Left lobe of liver (tissue), 2 donors: ENCODE measurements around the gene SOX6. TPM values are rescaled to one million over a fixed set of nuclear protein-coding genes. Genes with fewer than 3 reads are reported as not detected.

Source experiments
- ATAC-seq: fragments of 200-7000 bp; cut with Tn5 transposase; one replicate; pipeline ENCODE4 v1.9.1; 2020; ENCODE audit warnings: mild to moderate bottlenecking, moderate library complexity
- DNase-seq: peaks from one replicate; pipeline ENCODE4 v3.0.0-alpha.2; 2020; ENCODE audit warnings: low spot score
- total RNA-seq: library from RNA; stranded (reverse); gene quantifications from one replicate; pipeline ENCODE4 v1.2.1, GENCODE V29; 2021
- donor health status: DM: no; HTN: no; CAD: no; lungs with moderate emphysema.
- donor health status: DM: no; HTN: yes; CAD: no.

SOX6 gene
- total RNA-seq, 1 donor from 2014 or later = 14.1 TPM

DNA sequence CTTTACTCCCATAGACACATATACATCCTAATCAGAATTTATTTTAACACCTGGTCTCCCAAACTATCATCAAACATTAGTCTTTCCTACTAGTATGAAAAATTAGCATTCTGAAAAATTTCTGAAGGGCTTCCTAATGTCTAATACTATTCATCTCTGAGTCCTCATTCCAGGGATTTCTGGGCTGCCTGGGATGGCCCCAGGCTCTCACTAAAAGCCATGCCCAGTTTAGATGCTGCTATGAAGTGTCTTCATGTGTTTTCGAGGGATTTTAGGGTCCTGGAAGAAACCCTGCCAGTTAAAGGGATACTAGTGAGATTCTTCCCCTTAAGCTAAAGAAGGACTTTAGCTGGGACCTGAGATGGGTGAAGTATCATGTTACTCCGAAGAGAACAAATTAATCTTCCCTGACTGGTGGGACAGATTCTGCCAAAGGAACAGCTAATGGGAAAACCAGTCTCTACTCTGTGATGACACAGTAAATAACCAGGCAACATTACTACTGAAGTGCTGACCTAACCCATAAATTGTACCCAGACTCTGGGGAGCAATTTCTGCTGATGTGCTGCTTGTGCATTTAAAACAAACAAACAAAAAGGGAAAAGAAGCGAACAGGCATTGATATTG lies 342.6 kb downstream of the SOX6 start:
- ATAC-seq (no peak), DNase-seq (no peak)

DNA sequence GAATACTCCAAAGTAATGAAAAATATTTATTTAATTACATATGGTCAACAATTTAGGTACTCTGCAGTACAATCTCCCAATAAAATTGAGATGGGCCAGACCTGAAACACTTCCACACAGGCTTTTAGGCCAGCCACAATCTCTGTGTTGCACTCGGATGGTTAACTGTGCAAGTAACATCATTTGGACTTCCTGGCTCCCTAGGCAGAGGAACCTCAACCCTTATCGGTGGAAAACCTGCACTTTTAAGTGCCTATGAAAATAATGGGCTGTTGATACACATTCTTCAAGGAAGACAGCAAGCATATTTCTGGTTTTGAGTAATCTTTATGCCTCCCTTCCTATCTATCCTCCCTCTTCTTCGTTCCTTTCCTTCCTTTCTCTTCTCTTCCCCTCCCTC lies 343.1 kb downstream of the SOX6 start:
- no peak for ATAC-seq

DNA sequence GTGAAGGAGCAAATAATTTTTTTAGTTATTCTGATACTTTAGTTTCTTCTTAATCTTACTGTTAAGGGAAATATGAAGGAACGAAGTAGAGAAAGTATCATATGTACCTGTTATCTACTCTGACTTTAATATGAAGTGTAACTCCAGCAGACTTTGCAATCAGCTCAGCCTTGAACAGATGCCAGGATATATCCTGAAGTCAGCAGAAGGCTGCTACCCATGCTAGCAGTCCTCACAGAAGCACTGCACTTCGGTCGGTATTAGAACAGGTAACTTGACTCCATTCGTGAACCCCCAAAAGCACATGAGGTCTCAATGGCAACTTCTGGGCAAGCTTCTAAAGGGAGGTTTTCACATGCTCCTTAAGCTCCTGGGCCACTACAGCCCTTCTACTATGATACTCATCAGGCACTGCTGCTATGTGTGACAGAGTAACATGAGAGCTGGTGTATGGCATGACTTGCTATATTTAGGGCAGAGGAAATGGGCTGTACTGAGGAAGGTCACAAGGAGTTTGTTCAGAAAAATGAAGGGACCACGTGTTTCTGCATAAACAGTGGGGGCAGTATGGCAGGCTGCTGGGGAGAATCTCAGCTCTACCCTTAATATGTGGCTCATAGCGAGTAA lies 344.1 kb downstream of the SOX6 start:
- no peak for DNase-seq
- peak; percentile 79 for ATAC-seq

More for the DNA sequence above, 343.1 kb downstream of the SOX6 start:
- no peak for DNase-seq

DNA sequence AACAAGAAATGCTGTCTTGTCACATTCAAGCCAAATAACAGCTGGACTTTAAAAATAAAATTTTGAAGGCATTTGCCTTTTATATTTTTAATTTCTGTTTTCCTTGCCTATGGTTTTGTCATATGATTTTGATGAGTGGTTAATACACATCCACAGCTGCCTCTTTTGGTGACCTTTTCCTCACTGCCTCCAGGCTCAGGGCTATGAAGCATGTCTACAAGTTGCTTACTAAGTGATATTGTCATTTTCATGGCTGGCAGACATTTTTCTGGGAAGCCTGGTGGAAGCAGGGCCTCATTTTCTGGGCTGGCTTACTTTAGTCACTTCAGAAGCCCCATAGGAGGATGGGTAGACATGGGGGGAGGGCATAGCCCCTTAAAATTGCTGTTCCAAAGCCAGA lies 344.9 kb downstream of the SOX6 start:
- ATAC-seq (no peak), DNase-seq (no peak)

DNA sequence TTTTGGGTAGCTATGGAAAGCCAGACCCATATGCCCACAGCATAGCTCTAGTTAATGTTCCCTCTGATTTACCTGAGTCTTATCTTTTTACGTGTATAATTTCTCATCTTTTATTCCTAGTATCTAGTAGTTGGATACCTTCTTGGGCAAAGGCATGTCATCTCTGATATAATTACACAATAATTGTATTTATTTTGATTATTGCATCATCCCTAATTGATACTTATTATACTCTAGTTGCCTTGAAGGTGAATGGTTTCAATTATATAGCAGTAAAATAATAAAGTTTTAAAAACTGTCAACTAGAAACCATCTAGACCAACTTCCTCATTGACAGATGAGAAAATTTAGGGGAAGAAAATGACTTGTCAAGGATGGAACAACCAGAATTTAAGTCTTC lies 347.3 kb downstream of the SOX6 start:
- DNase-seq (no peak), ATAC-seq (no peak)

DNA sequence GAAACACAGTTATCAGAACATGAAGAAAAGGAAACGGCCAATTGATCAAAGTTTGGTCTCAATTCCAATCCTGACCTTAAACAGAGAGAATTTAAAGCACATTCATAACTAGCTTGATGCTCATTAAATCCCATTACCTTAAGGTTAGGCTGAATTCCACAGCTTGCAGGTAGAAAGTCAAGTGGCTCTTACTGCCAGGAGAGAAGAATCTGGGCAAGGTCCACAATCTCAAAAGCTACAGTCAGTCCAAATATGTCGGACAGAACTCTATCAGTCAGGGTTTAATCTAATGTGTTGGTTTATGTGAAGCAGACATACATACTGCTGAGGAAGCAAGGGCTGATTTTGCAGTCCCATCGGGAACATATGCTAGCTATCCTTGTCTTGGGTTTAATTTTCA lies 348.8 kb downstream of the SOX6 start:
- ATAC-seq = no peak
- DNase-seq = no peak

DNA sequence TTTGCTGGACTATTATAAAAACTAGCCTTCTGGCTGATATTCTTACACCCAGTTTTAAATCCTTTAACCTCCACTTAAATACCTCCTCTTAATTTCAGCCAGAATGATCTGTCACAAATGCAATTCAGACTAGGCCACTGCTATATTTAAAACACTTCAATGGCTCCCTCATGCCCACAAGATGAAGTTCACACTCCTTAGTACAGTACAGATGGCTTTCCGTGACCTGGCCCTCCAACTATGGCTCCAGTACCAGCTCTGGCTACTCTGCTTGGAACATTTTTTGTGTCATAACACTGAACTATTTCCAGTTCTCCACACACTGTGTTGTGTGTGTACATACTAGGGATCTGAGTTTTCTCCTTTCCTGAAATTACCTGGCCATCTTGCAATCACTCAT lies 353.4 kb downstream of the SOX6 start:
- DNase-seq (no peak), ATAC-seq (no peak)

DNA sequence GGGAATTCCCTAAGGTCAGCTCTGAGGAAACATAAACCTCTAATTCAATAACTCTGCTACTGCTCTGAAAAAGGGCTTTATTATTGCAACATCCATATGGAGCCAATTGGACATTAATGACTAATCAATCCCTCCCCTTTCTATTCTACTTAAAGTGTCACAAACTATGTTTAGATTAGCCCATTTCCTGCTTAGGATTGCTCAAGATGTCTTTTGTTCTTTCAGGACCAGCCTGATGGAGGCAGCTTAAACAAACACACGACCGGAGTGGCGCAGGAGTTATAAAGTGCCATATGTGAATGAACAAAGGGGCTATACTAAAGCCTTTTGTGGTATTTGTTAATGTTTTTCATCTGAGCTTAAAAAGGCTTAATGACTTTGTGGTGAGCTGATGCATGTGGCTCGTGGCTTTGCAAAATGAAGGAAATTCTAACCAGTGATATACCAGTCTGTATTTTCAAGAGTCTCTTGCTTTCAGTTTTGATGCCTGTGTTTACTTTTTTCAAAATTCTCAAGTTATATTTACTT lies 354.4 kb downstream of the SOX6 start:
- ATAC-seq = peak; percentile 51
- DNase-seq = no peak

DNA sequence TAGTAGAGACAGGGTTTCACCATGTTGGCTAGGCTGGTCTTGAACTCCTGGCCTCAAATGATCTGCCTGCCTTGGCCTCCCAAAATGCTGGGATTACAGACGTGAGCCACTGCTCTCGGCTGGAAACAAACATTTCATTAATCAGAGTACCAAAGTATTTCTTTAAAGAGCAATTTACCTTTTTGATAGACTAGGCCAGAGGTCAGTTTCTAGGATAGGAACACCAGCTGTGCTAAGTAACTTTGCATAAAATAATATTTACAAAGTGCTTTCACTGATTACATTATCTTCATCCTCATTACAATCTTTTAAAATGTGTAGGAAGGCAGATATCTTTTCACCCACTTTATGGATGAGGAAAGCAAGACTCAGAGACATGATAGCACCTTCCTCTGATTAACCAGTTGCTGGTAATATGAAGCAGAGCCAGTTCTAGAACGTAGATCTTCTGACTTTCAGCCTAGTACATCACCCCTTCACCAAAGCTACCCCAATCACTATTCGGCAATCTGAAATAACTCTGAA lies 355.2 kb downstream of the SOX6 start:
- DNase-seq = no peak
- ATAC-seq = peak; percentile 58

DNA sequence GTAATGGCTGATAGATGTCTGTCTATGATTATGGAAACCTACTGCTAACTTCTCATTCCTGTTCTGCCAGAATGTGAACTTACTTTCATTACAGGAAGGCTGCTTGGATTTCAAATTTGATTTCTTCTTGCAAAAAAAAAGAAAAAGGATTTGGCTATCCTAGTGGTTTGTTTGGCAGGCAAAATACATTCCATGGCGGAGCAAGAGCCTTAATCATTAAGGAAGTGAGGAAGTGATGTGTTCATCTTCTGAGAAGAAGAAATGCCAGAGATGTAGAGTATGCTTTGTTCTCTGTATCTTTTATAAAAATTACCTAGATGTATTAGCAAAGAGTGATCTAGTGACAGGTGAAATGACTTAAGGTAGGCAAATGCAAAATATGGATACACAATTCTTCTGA lies 356.3 kb downstream of the SOX6 start:
- ATAC-seq (no peak), DNase-seq (no peak)

DNA sequence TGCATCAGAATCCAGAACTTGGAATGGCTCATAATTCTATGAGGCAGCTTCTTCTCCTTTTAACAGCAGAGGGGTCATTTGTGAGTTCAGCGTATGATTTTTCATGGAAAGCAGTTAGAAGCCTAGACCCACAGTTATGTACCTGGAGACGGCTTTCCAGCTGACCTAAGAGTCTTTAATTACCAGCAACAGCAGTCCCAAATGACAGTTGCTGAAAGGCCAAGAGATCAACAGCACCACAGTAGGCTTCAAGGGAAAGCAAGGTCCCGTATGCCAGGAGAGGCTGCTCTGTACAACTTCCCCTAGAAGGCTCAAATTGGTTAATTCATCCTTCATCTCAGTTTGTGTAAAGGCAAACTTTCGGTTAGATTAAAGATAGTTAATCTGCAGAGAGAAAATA lies 363.0 kb downstream of the SOX6 start:
- no peak for ATAC-seq

DNA sequence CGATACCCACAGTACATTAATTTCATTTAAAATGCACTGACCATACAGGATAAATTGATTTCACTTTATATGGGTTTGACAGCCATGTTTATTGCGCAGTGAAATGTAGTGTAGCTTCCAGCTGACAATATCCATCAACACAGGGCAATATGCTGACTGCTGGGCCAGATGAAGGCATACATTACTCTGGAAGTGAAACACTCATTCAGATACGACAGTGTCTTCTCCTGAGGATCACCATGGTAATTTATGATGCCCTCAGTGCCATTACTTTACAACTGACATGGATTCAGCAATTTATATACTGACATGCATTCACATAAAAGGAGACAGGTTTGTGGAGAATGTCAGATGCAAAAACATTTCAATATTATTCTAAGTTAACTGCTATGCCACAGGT lies 365.1 kb downstream of the SOX6 start:
- DNase-seq = no peak
- ATAC-seq = no peak

More for the DNA sequence above, 363.0 kb downstream of the SOX6 start:
- DNase-seq = no peak

DNA sequence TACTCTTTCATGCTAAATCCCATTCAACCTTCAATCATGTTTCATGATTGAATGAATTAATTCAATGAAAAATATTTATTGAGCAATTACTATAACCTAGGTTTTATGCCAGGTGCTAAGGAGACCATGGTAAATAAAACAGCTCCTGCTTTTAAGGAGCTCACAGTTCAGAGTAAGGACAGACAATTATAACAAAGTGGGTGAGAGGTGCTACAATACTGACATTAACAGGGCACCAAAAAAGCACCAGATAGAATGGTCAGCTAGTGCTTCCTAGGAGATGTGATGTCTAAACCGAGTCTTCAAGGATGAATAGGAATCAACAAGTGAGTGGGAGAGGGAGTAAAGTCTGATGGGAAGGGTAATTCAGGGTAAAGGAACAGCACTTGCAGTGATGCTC lies 366.7 kb downstream of the SOX6 start:
- DNase-seq = no peak
- no peak for ATAC-seq

DNA sequence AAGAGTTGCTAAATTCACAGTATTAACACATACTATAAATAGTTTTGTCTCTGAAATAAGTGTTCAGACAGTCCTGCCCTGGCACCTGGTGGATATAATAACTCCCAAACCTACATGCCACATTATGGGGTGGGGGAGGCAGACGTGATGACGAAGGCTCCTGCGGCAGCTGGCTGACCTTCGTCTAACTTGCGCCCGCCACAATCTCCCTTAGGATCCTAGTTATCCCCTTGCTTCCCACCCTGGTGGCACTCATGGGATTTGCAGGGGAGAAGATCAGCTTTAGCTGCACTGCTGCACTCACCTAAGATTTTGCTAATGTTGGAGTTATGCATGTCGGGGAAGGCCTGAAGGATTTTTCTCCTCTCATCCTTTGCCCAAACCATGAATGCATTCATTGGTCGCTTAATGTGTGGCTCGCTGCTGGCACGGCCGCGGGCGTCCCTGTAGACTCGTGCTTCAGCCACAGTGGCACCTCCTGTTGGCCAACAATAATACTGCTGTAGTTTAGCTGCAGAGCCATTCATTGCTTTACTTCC lies 367.6 kb downstream of the SOX6 start:
- no peak for DNase-seq
- peak; percentile 86 for ATAC-seq

DNA sequence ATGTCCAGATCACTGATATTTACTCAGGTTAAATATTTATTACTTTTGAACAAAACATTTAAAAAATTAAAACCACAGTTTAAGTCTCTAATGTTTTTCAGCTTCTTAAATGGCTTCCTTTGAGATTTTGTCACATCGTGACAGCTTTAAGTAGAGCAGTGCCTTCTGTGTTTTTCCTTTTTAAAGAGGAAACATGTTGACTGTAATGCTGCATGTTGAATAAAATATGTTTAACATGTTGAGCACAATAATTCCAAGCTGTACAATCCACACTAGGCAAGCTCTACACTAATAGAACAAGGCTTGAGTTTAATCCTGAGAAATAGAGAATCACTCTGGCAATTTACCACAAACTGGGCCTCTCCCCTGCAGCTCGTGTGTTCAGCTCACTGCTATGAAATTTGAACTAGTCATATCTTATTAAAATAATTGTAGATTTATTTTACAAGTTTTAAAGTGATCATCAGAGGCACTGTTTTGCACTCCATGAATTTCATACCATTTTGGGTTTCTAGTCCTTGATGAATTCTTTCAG lies 368.3 kb downstream of the SOX6 start:
- DNase-seq (no peak), ATAC-seq (peak; percentile 41)

DNA sequence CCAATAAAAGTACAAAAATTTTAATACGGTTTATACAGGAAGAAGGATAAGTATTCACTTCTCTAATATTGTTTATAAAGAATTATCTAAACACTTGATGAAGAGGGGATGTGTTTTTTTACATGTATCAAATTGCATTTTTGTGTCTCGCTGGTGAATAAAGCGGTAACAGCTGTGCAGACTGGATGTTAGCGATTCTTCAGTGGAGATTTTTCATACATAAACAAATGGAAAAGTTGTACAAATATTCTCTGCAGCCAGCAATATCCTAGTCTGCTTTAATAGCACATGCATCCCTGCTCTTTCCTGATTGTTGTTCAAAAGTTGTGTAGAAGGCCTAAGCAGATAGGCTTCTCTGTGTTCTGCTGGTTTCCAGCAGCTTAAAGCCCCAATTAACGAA lies 369.3 kb downstream of the SOX6 start:
- no peak for DNase-seq
- no peak for ATAC-seq

DNA sequence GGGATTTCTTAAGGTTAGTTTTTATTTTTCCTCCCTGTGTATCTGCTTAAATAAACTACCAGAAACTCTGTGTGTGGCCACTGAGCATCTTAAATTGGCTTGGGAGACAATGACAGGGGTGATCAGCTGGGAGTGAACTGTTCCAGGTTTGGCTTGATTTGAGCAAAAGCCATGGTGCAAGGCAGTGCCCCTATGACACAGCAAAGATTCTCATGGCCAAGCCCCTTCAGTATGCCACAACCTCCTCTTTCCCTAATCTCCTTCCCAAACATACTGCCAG lies 370.5 kb downstream of the SOX6 start:
- no peak for ATAC-seq
- DNase-seq = no peak

DNA sequence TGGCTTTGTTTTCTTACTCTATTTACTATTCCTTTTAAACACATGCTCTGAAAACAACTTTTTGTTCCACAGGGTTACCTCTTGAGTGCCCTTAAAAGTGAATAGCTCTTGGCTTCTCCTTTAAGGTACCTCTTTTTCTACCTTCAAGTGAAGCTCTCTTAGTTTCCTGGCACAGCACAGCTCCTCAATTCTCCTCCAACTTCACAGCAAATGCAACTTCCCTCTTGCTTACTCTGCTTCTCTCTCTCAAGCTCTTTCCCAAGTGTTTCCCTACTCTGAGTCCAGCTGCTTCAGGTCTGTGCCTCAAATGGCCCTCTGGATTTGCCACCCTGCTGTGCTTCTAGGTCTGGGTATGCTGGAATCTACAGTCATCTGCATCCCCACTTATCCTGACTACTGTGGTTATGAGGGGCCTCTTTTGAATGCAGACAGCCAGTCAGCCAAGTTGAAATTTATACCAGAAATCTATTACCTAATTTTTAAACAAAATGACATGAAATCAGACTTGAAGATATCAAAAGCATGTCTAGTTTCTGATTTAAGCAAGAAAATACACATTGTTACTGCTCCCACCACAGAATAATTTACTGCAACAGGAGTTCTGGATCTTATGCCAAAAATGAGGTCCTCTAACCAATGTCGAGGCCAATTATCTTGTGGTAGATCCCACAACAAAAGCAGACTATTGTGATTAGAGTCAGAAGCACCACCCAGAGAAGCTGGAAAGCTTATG lies 371.1 kb downstream of the SOX6 start:
- ATAC-seq (no peak), DNase-seq (no peak)

DNA sequence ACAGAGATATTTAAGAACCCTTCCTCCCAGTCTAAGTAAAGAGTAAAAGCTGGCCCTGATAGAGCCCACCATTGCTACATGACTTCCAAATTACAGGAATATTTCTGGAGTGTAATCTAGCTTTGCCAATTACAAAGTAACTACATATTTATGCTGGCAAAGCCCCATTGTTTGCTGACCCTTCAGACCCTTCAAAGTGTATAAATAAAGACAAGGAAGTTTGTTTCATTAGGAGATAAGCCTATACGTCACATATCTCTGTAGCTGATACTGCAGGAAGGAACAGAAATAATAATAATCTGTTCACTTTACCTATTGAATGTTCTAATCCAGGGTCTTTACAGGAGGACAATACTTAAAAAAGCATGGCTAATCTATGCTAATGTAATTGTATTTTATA lies 375.1 kb downstream of the SOX6 start:
- no peak for ATAC-seq
- no peak for DNase-seq

DNA sequence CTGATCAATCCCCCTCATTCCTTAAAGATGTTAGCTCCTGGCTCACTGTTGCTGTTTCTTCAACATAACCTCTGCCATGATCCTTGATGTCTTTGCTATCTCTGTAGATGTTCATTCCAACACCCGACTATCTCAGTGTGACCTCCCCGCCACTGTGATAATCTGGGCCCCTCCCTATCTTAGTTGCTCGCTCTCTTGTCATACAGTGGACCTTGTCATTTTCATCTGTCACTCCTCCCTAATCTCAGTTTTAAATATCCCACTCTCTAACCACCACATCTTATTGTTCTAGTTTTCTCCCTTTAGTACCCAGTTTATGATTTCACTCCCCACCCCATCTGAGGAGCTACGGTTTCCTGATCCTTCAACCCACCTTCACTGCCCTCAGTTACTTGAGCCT lies 379.2 kb downstream of the SOX6 start:
- DNase-seq = no peak
- ATAC-seq = no peak

DNA sequence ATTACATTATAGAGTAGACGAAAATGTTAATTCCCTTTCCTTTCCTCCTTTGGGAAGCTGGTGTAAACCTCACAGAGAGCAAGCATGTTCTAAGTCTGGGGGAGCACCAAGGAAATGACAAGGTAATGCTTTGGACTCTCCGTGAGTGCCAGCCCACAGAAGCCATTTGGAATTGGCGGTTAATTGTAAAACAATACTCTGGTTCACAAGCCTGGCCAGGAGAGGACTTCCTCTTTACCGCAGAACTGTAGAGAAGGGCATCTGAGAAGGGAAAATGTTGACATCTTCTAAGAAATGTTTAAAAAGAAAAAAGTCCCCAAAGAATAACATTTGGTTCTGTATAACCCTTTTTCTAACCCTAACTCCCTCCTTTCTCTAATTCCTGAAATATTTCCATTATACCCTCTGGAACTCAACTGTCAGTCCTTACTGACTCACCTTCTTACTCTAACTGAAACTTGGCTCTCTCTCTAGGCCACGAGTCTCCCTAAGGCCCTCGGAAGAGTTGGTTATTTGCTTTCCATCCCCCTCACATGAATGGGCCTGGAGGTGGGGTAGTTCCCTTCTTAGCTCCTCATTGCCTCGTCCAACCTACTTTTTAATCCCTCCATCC lies 379.8 kb downstream of the SOX6 start:
- no peak for ATAC-seq
- no peak for DNase-seq
